Measurements from ENCODE around the gene HRH3.

HRH3 gene

DNA sequence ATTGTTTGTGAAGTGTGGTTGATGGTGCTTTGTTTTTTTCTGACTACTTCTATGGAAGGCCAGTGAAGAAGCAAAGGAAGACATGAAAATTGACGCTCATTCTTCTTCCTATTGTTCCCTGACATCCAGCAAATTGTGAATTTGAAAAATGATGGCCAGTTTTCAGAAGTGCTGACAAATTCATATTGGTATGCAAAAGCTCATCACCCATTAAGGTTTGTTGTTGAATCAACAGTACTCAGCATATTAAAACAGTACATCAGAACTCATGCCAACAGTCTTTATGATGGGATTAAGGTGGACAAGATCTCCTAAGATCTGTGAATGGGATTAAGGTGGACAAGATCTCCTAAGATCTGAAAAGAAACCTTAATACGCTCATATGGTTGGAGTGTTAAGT is 38.3 kb downstream of the HRH3 start:
- in situ Hi-C loops (cut with MboI; ENCODE audit: low sequenced_read_pairs), result no loop called here

DNA sequence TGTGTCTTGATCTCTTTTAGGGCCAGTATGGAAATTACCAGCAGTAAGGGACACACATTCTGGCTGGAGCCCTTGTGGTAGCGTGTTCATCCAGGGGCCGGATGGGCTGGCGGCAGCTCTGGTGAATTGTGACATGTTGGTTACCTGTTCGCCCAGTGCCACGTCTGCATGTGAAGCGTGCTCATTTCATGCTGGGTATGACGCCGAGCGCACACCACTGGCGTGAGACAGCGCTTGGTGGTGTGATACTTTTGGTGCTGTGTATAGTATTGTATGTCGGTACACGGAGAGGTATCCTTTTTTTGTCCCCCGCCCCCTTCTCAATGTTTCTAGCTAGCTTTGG is 40.9 kb downstream of the HRH3 start:
- in situ Hi-C loops (cut with MboI; ENCODE audit: low sequenced_read_pairs), result no loop called here

DNA sequence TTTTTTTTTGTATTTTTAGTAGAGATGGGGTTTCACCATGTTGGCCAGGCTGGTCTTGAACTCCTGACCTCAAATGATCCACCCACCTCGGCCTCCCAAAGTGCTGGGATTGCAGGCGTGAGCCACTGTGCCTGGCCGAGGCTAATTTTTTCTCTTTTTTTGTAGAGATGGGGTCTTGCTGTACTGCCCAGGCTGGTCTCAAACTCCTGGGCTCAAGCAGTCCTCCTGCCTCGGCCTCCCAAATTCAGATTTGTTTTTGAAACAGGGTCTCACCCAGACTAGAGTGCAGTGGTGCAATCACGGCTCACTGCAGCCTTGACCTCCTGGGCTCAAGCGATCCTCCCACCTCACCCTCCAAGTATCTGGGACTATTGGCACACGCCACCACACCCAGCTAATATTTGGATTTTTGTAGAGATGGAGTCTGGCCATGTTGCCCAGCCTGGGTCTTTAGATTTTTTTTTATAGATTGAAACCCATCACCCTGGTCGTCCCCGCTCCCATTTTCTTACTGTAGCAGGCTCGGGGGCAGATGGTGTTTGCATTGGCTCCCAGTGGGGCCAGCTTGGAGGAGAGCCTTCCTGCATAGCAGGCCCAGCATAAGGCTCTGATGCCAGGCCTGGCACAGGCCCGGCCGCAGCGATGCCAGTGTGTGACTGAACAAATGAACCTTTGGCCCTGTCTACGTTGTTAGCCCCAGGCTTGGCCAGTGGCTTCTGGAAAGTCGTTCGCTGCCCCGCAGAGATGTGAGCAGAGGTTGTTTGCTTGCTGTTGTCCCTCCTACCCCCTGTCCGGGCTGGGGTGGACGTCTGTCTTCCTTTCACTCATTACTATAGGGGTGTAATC is 41.5 kb downstream of the HRH3 start:
- in situ Hi-C loops (cut with MboI; ENCODE audit: low sequenced_read_pairs), result no loop called here

DNA sequence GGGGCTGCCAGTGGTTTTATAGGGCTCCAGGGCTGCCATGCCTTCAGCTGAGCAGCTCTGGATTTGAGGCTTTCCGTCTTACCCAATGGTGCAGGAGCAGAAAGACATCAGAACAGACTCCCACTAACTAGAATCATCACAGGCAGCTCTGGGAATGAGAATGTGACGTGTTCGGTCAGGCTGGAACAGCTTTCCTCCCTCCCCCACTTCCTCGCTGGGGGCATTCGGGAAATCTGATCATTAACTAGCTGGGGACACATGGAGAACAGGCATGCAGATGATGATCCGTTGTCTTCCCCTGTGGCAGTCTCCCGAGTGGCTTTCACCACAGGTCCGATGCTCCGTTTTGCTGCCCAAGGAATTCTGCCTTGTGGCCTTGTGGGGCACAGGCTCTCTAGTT is 42.8 kb downstream of the HRH3 start:
- in situ Hi-C loops (cut with MboI; ENCODE audit: low sequenced_read_pairs), result no loop called here

DNA sequence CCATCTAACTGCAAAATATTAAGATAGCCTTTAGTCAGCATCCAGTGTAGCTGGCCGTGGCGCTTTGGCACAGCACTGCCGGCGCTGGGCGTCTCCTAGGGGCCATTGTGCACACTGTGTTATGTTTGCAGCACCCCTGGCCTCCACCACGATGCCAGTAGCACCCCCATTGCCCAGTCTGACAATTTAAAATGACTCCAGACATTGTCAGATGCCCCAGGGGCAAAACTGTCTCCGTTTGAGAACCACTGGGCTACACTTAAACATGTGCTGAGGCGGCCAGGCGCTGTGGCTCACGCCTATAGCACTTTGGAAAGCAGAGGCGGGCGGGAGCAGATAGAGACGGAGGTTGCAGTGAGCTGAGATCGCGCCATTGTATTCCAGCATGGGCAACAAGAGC is 43.2 kb downstream of the HRH3 start:
- in situ Hi-C loops (cut with MboI; ENCODE audit: low sequenced_read_pairs), result no loop called here

DNA sequence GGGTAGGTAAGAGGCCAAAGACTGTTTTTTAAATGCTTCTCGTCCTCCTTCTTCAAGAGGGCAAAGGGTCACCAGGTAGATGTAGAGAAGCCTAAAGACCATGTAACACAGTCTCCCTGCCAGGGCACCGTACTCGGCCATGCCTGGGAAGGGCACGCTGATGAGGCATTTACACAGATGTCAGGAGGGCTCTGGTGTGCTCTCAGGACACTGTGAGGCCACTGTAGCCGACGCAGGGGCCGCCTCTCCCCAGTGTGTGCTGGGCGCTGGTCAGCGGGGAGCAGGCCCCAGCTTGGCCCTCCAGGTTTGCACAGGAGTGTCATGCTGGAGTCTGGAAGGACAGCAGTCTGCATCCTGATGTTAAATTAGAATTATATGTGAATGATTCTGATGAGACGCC is 44.4 kb downstream of the HRH3 start:
- in situ Hi-C loops (cut with MboI; ENCODE audit: low sequenced_read_pairs), result no loop called here

DNA sequence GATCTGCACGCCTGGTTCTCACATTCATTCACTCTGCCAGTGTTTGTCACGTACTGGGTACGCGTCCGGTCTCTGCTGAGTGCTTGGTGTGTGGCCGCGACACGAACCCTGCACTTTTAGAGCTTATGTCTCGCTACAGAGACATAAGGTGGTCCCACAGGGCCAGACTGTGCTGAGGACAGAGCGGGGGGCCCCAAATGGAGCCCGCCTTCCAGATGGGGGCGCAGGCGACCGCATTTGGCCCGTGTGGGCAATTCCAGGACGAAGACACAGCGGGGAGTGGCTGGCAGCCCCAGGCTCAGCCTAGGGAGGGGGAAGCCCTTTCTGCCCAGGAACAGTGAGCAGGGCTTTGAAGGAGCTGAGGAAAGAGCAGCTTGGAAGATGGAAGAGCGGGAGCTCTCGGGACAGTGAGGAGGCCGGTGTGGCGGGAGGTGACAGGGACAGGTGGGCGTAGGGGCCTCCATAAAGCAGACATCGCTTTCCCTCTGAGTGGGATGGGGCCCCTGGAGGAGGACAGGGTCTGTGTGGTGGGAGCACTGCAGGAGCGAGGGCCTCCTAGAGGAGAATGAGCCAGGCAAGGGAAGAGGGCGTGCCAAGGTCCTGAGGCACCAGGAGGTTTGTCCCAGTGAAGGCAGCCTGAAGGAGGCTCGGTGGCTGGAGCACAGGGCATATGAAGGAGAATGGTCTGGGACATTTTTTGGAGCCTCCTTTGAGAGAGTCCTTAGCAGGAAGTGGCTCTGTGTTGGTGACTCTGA is 45.0 kb downstream of the HRH3 start:
- in situ Hi-C loops (cut with MboI; ENCODE audit: low sequenced_read_pairs), result no loop called here

DNA sequence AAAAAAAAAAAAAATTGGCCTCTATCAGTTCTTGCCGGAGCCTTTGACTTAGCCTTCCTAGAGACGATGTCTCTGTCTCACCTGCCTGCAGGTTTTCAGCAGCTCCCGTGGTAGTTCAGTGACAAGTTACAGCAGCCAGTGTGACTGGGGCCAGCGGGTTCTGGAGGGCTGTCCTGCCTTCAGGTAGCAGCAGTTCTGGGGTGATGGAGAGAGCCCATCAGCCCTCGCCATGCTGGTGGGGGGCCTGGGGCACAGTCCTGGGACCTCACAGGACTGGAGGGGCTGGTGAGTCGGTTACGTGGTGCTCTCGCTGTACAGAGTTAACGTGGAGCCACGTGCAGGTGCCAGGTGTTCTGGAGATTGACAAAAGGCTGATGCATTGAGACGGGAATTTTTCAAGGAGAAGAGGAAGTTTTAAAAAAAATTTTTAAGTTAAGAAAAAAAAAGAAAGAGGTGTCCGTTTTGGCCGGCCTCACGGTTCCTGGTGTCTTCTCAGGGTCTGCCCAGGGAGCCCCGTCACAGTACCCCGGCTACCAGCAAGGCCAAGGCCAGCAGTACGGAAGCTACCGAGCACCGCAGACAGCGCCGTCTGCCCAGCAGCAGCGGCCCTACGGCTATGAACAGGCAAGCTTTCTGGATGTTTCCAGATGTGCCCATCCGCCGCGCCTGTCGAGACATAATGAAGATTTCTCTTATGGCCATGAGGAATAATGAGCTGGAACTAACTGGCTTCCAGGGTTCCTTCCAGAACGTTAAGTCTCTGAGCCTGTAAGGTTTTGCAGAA is 45.9 kb downstream of the HRH3 start:
- in situ Hi-C loops (cut with MboI; ENCODE audit: low sequenced_read_pairs), result no loop called here

DNA sequence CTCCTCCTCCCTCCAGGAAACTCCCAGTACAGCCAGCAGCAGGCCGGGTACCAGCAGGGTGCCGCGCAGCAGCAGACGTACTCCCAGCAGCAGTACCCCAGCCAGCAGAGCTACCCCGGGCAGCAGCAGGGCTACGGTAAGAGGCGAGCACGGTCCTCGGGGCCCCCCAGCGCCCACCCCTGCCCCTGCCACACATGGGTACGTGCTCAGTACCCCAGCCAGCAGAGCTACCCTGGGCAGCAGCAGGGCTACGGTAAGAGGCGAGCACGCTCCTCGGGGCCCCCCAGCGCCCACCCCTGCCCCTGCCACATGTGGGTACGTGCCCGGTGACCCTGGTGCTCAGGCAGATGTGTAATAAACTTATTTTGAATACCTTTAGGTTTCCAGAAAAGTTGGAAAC is 47.4 kb downstream of the HRH3 start:
- in situ Hi-C loops (cut with MboI; ENCODE audit: low sequenced_read_pairs), result no loop called here

DNA sequence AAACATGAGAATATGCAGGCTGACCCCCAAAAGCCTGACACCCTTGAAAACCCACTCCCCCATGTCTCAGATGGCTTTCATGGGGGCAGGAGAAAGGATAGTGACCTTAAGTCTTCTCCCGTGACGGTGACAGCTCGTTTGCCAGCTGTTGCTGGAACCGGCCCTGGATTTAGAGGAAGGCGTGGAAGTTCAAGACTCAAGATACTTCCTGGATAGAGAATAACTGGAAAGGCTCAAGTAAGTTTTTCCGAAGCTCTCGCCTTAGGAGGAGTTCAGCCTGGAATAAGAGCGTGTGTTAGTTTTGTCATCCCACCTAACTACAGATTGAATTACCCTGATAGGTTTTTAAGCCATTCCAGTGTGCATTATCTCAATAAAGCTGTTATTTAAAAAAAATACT is 48.8 kb downstream of the HRH3 start:
- in situ Hi-C loops (cut with MboI; ENCODE audit: low sequenced_read_pairs), result no loop called here

DNA sequence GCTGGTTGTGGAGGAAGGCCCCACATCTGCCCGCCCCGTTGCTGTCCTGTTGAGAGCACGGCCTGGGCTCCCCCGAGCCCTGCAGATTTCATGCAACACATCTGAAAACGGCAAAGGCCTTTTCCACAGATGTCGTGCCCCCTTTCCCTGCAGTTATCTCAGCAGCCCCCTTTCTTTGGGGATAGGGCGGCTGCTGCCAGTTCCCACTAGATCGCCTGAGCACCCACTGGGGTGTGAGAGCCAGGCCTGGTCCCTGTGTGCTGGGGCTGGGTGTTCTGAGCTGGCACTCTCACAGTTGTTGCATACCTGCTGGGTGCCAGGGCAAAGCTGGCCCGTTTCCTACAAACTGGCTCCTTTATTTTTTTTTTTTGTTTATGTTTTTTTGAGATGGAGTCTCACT is 49.5 kb downstream of the HRH3 start:
- in situ Hi-C loops (cut with MboI; ENCODE audit: low sequenced_read_pairs), result no loop called here

DNA sequence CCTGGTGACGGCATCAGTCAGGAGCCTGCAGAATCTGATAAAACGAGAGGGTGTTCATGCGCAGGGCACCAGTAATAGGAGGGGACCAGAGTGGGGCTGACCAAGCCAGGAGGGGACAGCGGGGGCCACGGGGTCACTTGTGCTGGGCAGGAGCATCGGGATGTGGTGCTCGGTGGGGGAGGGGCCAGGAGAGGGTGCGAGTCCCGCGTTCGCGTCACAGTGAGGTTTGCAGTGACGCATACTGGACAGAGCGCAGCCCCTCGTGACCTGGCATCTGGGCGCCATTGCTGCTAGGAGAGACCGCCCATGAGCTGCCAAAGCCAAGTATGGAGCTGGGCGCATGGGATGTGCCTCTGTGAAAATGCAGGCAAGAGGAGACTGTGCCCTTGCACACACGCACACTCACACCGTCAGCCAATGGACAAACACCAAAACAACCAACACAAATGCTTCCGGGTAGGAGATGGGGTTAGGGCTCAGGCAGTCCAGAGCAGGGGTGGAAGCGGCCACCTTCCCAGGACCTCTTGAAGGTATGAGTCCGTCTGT is 51.1 kb downstream of the HRH3 start:
- in situ Hi-C loops (cut with MboI; ENCODE audit: low sequenced_read_pairs), result no loop called here

DNA sequence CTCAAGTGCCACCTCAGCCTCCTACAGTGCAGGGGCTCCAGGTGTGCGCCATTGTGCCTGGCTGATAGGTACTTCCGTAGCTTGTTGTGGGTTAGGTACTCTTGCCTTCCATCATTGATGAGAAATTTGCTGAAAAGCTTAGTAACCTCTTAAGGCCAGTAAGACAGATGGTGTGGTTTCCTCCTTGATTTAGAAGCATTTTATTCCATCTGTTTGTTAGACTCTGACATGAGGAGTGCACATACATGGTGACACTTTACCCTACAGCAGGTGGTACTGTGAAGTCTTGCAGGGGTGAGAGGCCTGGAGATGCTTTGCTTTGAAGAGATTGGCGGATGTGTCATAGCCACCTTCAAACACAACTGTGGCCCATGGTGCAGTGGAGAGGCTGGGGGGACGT is 52.0 kb downstream of the HRH3 start:
- in situ Hi-C loops (cut with MboI; ENCODE audit: low sequenced_read_pairs), result no loop called here

DNA sequence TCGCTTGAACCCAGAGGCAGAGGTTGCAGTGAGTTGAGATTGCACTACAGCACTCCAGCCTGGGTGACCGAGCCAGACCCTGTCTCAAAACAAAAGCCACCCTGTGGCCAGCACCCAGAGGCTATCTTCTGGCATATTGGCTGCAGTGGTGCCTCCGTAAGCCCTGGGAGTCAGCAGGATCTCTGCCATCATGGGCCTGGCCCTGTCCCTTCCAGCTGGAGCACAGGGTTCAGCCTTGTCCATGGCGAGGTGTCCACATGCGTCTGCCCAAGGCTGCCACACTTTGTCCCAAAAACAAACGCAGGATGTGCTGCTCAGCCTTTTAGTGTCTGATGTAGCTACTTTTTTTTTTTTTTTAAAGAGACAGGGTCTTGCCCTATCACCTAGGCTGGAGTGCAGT is 52.6 kb downstream of the HRH3 start:
- in situ Hi-C loops (cut with MboI; ENCODE audit: low sequenced_read_pairs), result no loop called here

DNA sequence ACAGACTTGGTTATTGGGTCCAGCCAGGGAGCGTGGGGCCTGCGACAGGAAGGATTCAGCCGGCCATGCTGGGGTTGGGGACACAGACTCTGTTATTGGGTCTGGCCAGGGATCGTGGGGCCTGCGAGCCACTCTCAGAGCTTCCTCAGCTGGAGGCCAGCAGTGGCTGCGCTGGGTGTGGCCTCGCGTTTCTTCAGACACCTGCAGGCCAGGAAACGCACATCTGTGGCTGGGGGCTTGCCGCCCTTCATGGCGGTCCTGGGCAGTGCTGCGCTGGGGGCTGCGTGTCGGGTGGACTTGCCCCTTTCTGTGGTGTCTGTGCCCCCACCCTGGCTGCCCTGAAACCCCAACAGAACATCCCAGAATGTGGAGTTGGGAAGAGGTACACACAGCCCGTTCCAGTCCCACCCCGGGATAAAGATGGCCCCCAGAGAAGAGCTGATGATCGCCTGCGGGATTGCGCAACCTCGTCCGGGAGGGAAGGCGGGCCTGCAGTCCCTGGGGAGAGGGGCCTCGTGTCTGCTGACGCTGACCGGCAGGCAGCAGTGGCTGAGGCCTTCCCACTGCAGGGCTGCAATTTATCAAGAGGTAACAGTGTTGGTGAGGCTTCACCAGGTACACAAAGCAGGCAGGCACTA is 54.2 kb downstream of the HRH3 start:
- in situ Hi-C loops (cut with MboI; ENCODE audit: low sequenced_read_pairs), result no loop called here
